Esophagus (tissue), 2 donors: ENCODE data around the gene SSR2. TPM values are rescaled to one million over a fixed set of nuclear protein-coding genes. Genes with fewer than 3 reads are reported as not detected.
A peak's percentile ranks its signal among the peaks of the same experiment; 100 is the strongest.

Experiments
- H3K27ac ChIP-seq, 2 donors: one replicate each; pipeline ENCODE4 v1.5.1; 2013; ENCODE audit warnings: low read depth in 2 of 2, mild to moderate bottlenecking in 2 of 2, inconsistent platforms in 1 of 2, low read length in 1 of 2, moderate library complexity in 1 of 2
- H3K27me3 ChIP-seq, 2 donors: one replicate each; pipeline ENCODE4 v1.6.1; 2013; ENCODE audit warnings: low read length in 2 of 2, control low read depth in 1 of 2, mild to moderate bottlenecking in 1 of 2; ENCODE audit not compliant: insufficient read depth in 2 of 2, control insufficient read depth in 1 of 2
- H3K36me3 ChIP-seq, 2 donors: one replicate each; pipeline ENCODE4 v1.6.1; 2013; ENCODE audit warnings: low read length in 1 of 2; ENCODE audit not compliant: control insufficient read depth in 2 of 2, insufficient read depth in 2 of 2
- H3K4me1 ChIP-seq, 2 donors: one replicate each; pipeline ENCODE4 v1.6.1; 2013; ENCODE audit warnings: low read length in 1 of 2; ENCODE audit not compliant: control insufficient read depth in 2 of 2, insufficient read depth in 2 of 2
- H3K4me3 ChIP-seq, 2 donors: one replicate each; pipeline ENCODE4 v1.5.1; 2013; ENCODE audit warnings: low read length in 2 of 2, mild to moderate bottlenecking in 2 of 2, low read depth in 1 of 2, moderate library complexity in 1 of 2
- H3K9me3 ChIP-seq, 2 donors: one replicate each; pipeline ENCODE4 v1.6.1; 2013; ENCODE audit warnings: mild to moderate bottlenecking in 2 of 2, low read depth in 1 of 2, low read length in 1 of 2, moderate library complexity in 1 of 2; ENCODE audit not compliant: control insufficient read depth in 2 of 2, insufficient read depth in 1 of 2
- WGBS, 2 donors: extraction: QIAGEN DNeasy Blood & Tissue Kit; methylation state at CpG; one replicate each; pipeline ENCODE4 v1.1.7; 2013; 5-methylcytosine and 5-hydroxymethylcytosine counted together
- polyA plus RNA-seq, 2 donors: library from polyadenylated mRNA; stranded (reverse); fragments of 200-250 nt; gene quantifications; one replicate each; pipeline ENCODE4 v1.2.3, GENCODE V29; 2013
- donor health status: healthy with polysubstance abuse.
- donor health status: Bipolar disorder and iron deficiency.

Gene SSR2
- polyA plus RNA-seq, 2 donors: 67.0 to 145 TPM

GRCh38 chr1:155968051-155968400 lies 52.7 kb downstream of the SSR2 start:
- H3K4me3 ChIP-seq: no peak overlapping the region
- 71 to 72% methylated on average over 7 of the region's 7 CpGs for WGBS, 2 donors
- peaks cover 0 to 35% of the 10 kb centered on the region in 2 donors for H3K36me3 ChIP-seq
- peaks cover 3 to 32% of the 10 kb centered on the region in 2 donors for H3K4me1 ChIP-seq
- no peaks in the 10 kb centered on the region for H3K27me3 ChIP-seq
- peak overlapping the region; percentile 78 to 84 for H3K27ac ChIP-seq
- H3K9me3 ChIP-seq: no peaks in the 10 kb centered on the region

- Histone ChIP-seq H3K36me3 (peaks cover 3 to 40% of the 10 kb centered on the region in 2 donors), H3K4me3 (no peak overlapping the region), H3K27ac (peak overlapping the region; percentile 78 to 84), H3K27me3 (no peaks in the 10 kb centered on the region), H3K9me3 (no peaks in the 10 kb centered on the region), H3K4me1 (peaks cover 3 to 35% of the 10 kb centered on the region in 2 donors)
- 43 to 50% methylated on average over 13 of the region's 13 CpGs for WGBS, 2 donors
Measured at GRCh38 chr1:155967341-155968050, 53.3 kb downstream of the SSR2 start.

- peaks cover 3 to 33% of the 10 kb centered on the region in 2 donors for H3K4me1 ChIP-seq
- H3K4me3 ChIP-seq: no peak overlapping the region
- H3K36me3 ChIP-seq: peaks cover 3 to 45% of the 10 kb centered on the region in 2 donors
- no peaks in the 10 kb centered on the region for H3K27me3 ChIP-seq
- H3K9me3 ChIP-seq: no peaks in the 10 kb centered on the region
- H3K27ac ChIP-seq: peak overlapping the region in 1 of 2 donors; percentile 84
- 58 to 65% methylated on average over 7 of the region's 7 CpGs for WGBS, 2 donors
Measured at GRCh38 chr1:155966750-155967149, 54.0 kb downstream of the SSR2 start.

- 76 to 83% methylated on average over 9 of the region's 9 CpGs for WGBS, 2 donors
Measured at GRCh38 chr1:155966135-155966534, 54.6 kb downstream of the SSR2 start.

GRCh38 chr1:155964193-155964592 lies 56.6 kb downstream of the SSR2 start:
- Histone ChIP-seq H3K9me3 (no peaks in the 10 kb centered on the region), H3K36me3 (peaks cover 13 to 58% of the 10 kb centered on the region in 2 donors), H3K4me3 (no peak overlapping the region), H3K27me3 (no peaks in the 10 kb centered on the region), H3K27ac (no peak overlapping the region), H3K4me1 (peaks cover 3 to 22% of the 10 kb centered on the region in 2 donors)
- WGBS, 2 donors: 89% methylated on average over 7 of the region's 7 CpGs

More at GRCh38 chr1:155966135-155966534, 54.6 kb downstream of the SSR2 start:
- Histone ChIP-seq H3K27me3 (no peaks in the 10 kb centered on the region), H3K36me3 (peaks cover 8 to 49% of the 10 kb centered on the region in 2 donors), H3K4me1 (peaks cover 3 to 33% of the 10 kb centered on the region in 2 donors), H3K4me3 (no peak overlapping the region), H3K9me3 (no peaks in the 10 kb centered on the region), H3K27ac (peak overlapping the region in 1 of 2 donors; percentile 84)

- H3K4me3 ChIP-seq: no peak overlapping the region
- H3K27ac ChIP-seq: peak overlapping the region in 1 of 2 donors; percentile 78
- WGBS, 2 donors: 77 to 80% methylated on average over 18 of the region's 18 CpGs
- peaks cover 2 to 10% of the 10 kb centered on the region in 2 donors for H3K4me1 ChIP-seq
- no peaks in the 10 kb centered on the region for H3K27me3 ChIP-seq
- peaks cover 19 to 60% of the 10 kb centered on the region in 2 donors for H3K36me3 ChIP-seq
- no peaks in the 10 kb centered on the region for H3K9me3 ChIP-seq
Measured at GRCh38 chr1:155962599-155963211, 58.0 kb downstream of the SSR2 start.

GRCh38 chr1:155961937-155962336 lies 58.8 kb downstream of the SSR2 start:
- H3K4me3 ChIP-seq: no peak overlapping the region
- peaks cover 0 to 6% of the 10 kb centered on the region in 2 donors for H3K4me1 ChIP-seq
- peaks cover 24 to 60% of the 10 kb centered on the region in 2 donors for H3K36me3 ChIP-seq
- no peaks in the 10 kb centered on the region for H3K9me3 ChIP-seq
- no peaks in the 10 kb centered on the region for H3K27me3 ChIP-seq
- 40 to 46% methylated on average over 14 of the region's 14 CpGs for WGBS, 2 donors
- peak overlapping the region; percentile 55 to 78 for H3K27ac ChIP-seq

GRCh38 chr1:155960081-155960745 lies 60.5 kb downstream of the SSR2 start:
- no peaks in the 10 kb centered on the region for H3K27me3 ChIP-seq
- peak overlapping the region; percentile 47 to 81 for H3K27ac ChIP-seq
- H3K4me3 ChIP-seq: no peak overlapping the region
- H3K4me1 ChIP-seq: peaks cover 0 to 3% of the 10 kb centered on the region in 2 donors
- no peaks in the 10 kb centered on the region for H3K9me3 ChIP-seq
- WGBS, 2 donors: 78 to 79% methylated on average over 3 of the region's 3 CpGs
- H3K36me3 ChIP-seq: peaks cover 24 to 45% of the 10 kb centered on the region in 2 donors
